Measurements from ENCODE around the gene SSH3. TPM values are rescaled to one million over a fixed set of nuclear protein-coding genes. Genes with fewer than 3 reads are reported as not detected.
A peak's percentile ranks its signal among the peaks of the same experiment; 100 is the strongest.
"Not testable (repeated sequence)": the region's sequence is repeated elsewhere in the genome, so short reads cannot be mapped to it uniquely, and the experiment has no call there.

Gene SSH3
- total RNA-seq, 1 experiment from 2014 or later: 3.8 TPM

DNA sequence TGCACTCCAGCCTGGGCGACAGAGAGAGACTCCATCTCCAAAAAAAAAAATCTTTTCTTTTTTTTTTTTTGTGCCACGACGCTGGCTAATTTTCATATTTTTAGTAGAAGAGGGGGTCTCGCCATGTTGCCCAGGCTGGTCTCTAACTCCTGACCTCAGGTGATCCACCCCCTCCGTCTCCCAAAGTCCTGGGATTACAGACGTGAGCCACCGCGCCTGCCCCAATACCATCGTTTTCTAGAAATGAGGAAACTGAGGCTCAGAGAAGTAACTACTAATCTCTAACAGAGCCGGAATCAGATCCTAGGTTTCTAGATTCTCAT is 13.5 kb downstream of the SSH3 start:
- DNase-seq (ENCODE audit: low read depth, low spot score): no peak
- in situ Hi-C loops (cut with HindIII; ENCODE audit: low pct_unique_long_range_greater_than_20kb, low sequenced_read_pairs): no loop called here

GRCh38 chr11:67317205-67317887 is 14.0 kb downstream of the SSH3 start:
- in situ Hi-C loops (cut with HindIII; ENCODE audit: low pct_unique_long_range_greater_than_20kb, low sequenced_read_pairs): no loop called here
- DNase-seq (ENCODE audit: low read depth, low spot score): peak; percentile 92

DNA sequence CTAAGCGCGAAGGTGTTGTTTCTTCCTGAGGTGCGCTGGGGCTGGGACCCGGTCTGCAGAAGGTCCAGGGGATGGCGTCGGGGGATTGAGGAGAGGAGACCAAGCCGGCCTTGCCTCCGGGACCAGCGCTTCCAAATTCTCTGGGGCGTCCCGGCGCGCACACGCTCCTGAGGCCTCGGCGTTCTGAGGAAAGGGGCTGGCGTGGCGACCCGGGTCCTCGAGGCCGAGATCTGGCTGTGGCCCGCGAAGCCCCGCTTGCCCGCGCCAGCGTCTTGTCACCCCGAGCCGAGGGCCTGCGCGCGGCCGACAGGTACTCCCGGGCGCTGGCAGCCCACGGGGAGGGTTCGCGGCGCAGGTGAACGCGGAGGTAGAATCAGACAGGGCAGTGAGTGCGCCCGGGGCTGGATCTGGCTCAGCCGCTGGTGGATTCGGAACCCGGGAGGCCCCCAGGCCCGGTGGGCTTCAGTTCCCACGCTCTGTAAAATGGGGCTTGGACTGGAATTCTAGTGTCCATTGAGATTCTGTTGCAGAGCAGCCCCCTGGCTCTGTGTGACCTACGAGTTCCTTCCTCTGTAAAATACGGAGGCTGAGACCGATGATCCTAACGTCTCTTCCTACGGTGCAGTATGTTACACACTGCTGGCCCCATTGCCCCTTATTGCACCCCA is 14.7 kb downstream of the SSH3 start:
- no peak for DNase-seq (ENCODE audit: low read depth, low spot score)
- in situ Hi-C loops (cut with HindIII; ENCODE audit: low pct_unique_long_range_greater_than_20kb, low sequenced_read_pairs): no loop called here

- in situ Hi-C loops (cut with HindIII; ENCODE audit: low pct_unique_long_range_greater_than_20kb, low sequenced_read_pairs): not testable (repeated sequence)
Observed at GRCh38 chr11:67318876-67319275, 15.5 kb downstream of the SSH3 start.

GRCh38 chr11:67320011-67320410 is 16.7 kb downstream of the SSH3 start:
- in situ Hi-C loops (cut with HindIII; ENCODE audit: low pct_unique_long_range_greater_than_20kb, low sequenced_read_pairs): no loop called here

More at GRCh38 chr11:67318876-67319275, 15.5 kb downstream of the SSH3 start:
- not testable (repeated sequence) for DNase-seq (ENCODE audit: low read depth, low spot score)

GRCh38 chr11:67320691-67321090 is 17.4 kb downstream of the SSH3 start:
- in situ Hi-C loops (cut with HindIII; ENCODE audit: low pct_unique_long_range_greater_than_20kb, low sequenced_read_pairs): no loop called here
- no peak for DNase-seq (ENCODE audit: low read depth, low spot score)

More at GRCh38 chr11:67320011-67320410, 16.7 kb downstream of the SSH3 start:
- DNase-seq (ENCODE audit: low read depth, low spot score): no peak

GRCh38 chr11:67321313-67321871 is 18.1 kb downstream of the SSH3 start:
- no peak for DNase-seq (ENCODE audit: low read depth, low spot score)
- in situ Hi-C loops (cut with HindIII; ENCODE audit: low pct_unique_long_range_greater_than_20kb, low sequenced_read_pairs): no loop called here

DNA sequence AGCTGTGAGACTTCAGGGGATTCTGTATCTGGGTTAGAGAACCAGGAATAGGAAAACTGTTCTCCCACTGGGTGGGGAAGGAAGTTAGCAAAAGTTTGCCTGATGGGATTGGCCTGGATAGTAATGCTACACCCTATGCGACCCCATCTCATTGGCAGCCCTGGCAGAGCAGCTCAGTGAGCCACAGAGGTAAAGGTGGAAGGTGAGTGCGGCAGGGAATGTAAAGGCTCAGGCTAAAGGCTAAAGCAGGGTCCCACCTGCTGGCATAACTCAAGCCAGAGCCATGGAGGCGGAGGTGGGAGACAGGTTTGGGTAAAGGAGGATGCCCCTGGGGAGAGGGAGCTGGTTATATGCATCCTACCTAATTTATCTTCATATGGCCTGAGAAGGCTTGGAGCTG is 18.7 kb downstream of the SSH3 start:
- DNase-seq (ENCODE audit: low read depth, low spot score): no peak
- in situ Hi-C loops (cut with HindIII; ENCODE audit: low pct_unique_long_range_greater_than_20kb, low sequenced_read_pairs): no loop called here

GRCh38 chr11:67323526-67323925 is 20.2 kb downstream of the SSH3 start:
- DNase-seq (ENCODE audit: low read depth, low spot score): no peak
- in situ Hi-C loops (cut with HindIII; ENCODE audit: low pct_unique_long_range_greater_than_20kb, low sequenced_read_pairs): no loop called here

DNA sequence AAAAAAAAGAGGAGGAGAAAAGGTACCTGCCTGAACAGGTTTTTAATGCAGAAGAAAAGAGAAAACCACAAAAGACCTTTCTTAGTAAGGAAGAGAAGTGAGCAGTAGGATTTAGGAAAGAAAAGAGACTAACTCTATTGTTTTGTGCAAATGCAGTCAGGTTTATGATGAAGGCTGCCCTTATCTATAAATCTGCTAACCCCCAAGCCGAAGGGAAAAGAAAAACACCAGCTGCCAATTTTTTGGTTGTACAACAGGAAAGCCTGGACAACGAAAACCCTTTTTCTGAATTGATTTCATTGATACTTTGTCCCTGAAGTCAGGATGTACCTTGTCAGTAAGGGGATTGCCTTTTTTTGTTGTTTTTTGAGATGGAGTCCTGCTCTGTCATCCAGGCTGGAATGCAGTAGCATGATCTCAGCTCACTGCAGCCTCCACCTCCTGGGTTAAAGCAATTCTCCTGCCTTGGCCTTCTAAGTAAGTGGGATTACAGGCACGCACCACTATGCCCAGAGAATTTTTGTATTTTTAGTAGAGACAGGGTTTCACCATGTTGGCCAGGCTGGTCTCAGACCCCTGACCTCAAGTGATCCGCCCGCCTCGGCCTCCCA is 28.9 kb downstream of the SSH3 start:
- no peak for DNase-seq (ENCODE audit: low read depth, low spot score)
- in situ Hi-C loops (cut with HindIII; ENCODE audit: low pct_unique_long_range_greater_than_20kb, low sequenced_read_pairs): no loop called here

DNA sequence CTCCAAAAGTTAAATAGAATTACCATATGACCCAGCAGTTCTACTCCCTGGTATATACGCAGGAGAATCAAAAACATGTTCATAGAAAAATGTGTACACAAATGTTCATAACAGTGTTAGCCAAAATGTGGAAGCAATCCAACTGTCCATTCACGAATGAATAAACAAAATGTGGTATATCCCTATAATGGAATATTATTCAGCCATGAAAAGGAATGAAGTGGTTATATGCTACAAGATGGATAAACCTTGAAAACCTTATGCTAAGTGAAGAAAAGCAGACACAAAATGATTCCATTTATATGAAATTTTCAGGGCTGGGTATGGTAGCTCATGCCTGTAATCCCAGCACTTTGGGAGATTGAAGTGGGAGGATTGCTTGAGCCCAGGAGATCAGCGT is 33.9 kb downstream of the SSH3 start:
- no peak for DNase-seq (ENCODE audit: low read depth, low spot score)
- in situ Hi-C loops (cut with HindIII; ENCODE audit: low pct_unique_long_range_greater_than_20kb, low sequenced_read_pairs): no loop called here

- DNase-seq (ENCODE audit: low read depth, low spot score): no peak
Observed at GRCh38 chr11:67344264-67344663, 40.9 kb downstream of the SSH3 start.

DNA sequence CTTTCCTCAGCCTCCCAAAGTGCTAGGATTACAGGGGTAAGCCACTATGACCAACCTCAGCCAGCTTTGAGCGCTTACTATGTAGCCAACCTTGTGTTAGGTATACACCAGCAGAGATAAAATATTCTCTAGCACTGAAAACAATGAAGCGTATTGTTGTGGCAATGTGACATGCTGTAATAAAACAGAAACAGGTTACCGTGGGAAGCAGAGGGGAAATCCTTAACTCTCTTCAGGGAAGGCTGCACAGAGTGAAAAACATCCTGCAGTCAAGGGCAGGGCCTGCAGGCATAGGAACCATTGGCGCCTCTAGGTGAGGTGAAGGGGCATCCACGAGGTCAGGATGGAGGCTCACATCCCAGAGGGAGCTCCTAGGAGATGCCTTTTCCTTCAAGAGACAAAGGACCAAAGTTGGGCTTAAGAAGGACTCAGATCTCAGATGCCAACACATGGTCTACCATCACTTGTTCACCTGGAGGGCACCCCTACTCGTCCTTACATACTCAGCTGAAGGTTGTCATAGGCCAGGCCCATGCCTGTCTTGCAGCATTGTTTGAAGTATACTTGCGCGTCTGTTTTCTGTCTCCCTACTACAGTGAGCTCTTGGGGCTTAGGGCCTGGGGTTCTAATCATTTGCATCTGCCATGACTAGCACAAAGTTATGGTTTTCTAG is 42.1 kb downstream of the SSH3 start:
- in situ Hi-C loops (cut with HindIII; ENCODE audit: low pct_unique_long_range_greater_than_20kb, low sequenced_read_pairs): no loop called here
- no peak for DNase-seq (ENCODE audit: low read depth, low spot score)

More at GRCh38 chr11:67344264-67344663, 40.9 kb downstream of the SSH3 start:
- in situ Hi-C loops (cut with HindIII; ENCODE audit: low pct_unique_long_range_greater_than_20kb, low sequenced_read_pairs): no loop called here

DNA sequence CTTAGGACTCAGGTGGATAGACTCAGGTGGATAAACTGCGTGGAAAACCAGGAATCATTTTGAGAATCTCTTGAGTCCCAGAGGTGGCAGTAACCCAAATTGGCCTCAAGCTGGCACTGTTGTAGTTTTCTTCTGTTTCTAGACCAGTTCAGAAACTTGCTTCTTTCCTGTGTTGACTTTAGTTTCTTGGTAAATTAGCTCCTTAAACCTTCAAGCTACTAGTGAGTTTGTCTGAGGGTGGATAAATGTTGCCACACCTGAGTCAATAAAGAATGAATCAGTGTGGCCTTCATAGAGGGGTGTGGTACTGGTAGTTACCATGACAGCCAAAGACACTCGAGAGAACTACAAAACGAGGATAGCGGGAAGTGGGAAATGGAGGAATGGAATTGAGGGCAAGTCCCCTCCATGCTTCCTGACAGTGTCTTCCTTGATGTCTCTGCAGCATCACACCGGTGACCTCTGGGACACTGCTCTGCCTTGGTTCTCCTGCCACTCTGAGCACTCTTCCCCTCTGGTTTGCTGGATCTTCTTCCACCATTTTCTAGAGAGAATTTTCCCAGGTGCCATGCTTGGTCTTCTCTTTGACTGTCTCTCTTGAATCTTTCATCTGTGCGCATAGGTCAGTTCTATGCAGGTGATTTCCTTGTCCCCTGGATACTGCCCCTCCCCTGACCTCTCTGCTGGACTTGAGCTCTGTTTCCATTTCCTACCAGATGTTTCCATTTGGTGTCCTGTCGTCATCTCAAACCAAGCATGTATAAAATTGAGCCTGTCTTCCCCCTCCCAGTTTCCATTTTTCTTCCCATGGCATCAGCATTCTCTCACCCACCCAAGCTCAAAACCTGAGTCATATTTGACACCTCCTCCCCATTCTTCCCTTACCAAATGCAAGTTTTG is 42.8 kb downstream of the SSH3 start:
- peak; percentile 44 for DNase-seq (ENCODE audit: low read depth, low spot score)
- in situ Hi-C loops (cut with HindIII; ENCODE audit: low pct_unique_long_range_greater_than_20kb, low sequenced_read_pairs): no loop called here

- DNase-seq (ENCODE audit: low read depth, low spot score): no peak
- in situ Hi-C loops (cut with HindIII; ENCODE audit: low pct_unique_long_range_greater_than_20kb, low sequenced_read_pairs): no loop called here
Observed at GRCh38 chr11:67347964-67348749, 44.8 kb downstream of the SSH3 start.

DNA sequence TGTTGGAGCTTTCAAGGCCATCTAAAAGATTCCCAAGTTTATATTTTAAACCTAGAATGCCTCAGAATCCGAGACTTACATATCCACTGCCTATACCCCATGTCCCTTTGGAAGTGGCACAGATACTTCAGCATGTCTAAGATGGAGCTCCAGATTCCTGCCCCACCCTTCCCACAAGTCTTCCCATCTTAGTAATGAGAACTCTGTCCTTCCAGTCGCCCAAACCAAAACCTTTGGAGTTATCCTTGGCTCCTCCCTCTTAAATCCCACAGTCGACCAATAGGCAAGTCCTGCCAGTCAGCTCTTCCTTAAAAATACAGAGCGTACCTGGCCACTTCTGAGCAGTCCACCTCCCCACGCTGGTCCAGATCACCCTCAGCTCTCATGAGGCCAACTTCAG is 45.7 kb downstream of the SSH3 start:
- in situ Hi-C loops (cut with HindIII; ENCODE audit: low pct_unique_long_range_greater_than_20kb, low sequenced_read_pairs): no loop called here
- no peak for DNase-seq (ENCODE audit: low read depth, low spot score)

GRCh38 chr11:67349457-67349856 is 46.1 kb downstream of the SSH3 start:
- in situ Hi-C loops (cut with HindIII; ENCODE audit: low pct_unique_long_range_greater_than_20kb, low sequenced_read_pairs): no loop called here
- DNase-seq (ENCODE audit: low read depth, low spot score): no peak
